ENCODE measurements around the gene CHODL. TPM values are rescaled to one million over a fixed set of nuclear protein-coding genes. Genes with fewer than 3 reads are reported as not detected.

CHODL gene
- total RNA-seq, 3 donors from 2014 or later = 0.32 to 1.0 (median 0.66) TPM

DNA sequence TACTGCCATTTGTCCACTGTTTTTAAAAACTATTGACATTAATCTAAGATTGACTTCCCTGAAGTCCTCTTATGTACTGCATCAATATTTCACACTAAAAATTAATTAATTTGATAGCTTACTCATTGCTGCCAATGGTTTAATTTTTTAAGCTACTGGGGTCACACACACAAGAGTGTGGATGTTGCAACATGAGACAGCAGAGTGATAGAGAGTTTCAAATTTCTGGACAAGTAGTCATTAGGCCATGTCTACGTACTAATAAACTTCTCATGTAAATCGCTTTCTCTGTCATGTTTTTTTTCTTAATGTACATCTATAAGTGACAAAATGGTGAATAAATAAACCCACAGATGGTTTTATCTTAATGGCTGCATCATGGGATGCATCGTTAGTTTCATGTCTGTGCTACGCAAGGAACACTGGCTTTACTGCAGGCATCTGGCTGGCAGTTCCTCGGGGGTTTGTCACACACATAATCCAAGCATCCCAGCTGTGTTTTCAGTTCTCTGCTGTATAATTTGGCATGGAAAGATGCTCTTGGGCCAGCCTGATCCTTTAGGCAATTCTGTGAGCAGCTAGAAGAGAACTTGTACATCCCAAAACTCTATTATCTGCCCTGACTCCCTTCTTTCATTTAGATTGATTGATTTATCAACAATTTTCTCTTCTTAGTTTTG, 16.4 kb upstream of the CHODL start:
- Histone ChIP-seq H3K4me3 (no peak overlapping the region), H3K9me3 (peaks cover 0 to under 1% of the 10 kb centered on the region in 2 donors), H3K27ac (no peak overlapping the region), H3K36me3 (no peaks in the 10 kb centered on the region), H3K4me1 (no peaks in the 10 kb centered on the region), H3K27me3 (no peaks in the 10 kb centered on the region)
- intact Hi-C loops (cut with DNase I; ENCODE audit: low total_unique reads) = no loop called here
- DNase-seq (ENCODE audit: low spot score in 2 of 2) = no peak
- TF ChIP-seq, protein P1, sequence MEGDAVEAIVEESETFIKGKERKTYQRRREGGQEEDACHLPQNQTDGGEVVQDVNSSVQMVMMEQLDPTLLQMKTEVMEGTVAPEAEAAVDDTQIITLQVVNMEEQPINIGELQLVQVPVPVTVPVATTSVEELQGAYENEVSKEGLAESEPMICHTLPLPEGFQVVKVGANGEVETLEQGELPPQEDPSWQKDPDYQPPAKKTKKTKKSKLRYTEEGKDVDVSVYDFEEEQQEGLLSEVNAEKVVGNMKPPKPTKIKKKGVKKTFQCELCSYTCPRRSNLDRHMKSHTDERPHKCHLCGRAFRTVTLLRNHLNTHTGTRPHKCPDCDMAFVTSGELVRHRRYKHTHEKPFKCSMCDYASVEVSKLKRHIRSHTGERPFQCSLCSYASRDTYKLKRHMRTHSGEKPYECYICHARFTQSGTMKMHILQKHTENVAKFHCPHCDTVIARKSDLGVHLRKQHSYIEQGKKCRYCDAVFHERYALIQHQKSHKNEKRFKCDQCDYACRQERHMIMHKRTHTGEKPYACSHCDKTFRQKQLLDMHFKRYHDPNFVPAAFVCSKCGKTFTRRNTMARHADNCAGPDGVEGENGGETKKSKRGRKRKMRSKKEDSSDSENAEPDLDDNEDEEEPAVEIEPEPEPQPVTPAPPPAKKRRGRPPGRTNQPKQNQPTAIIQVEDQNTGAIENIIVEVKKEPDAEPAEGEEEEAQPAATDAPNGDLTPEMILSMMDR (IDR thresholded peaks at IDR 0.05) = no peak
- TF ChIP-seq POLR2A (IDR thresholded peaks at IDR 0.05) = no peak
- no peak for TF ChIP-seq POLR2AphosphoS5 (IDR thresholded peaks at IDR 0.05)

- H3K27me3 ChIP-seq = no peaks in the 10 kb centered on the region
- H3K4me3 ChIP-seq = no peak overlapping the region
- intact Hi-C loops (cut with DNase I; ENCODE audit: low total_unique reads) = no loop called here
- TF ChIP-seq POLR2A (IDR thresholded peaks at IDR 0.05) (no peak), POLR2AphosphoS5 (IDR thresholded peaks at IDR 0.05) (no peak)
- TF ChIP-seq, protein P1 (IDR thresholded peaks at IDR 0.05) = no peak
- H3K27ac ChIP-seq = no peak overlapping the region
- no peaks in the 10 kb centered on the region for H3K9me3 ChIP-seq
- H3K4me1 ChIP-seq = no peaks in the 10 kb centered on the region
- DNase-seq (ENCODE audit: low spot score in 2 of 2) = no peak
- no peaks in the 10 kb centered on the region for H3K36me3 ChIP-seq
Observed at GRCh38 chr21:18235545-18235944, 9.1 kb upstream of the CHODL start.

DNA sequence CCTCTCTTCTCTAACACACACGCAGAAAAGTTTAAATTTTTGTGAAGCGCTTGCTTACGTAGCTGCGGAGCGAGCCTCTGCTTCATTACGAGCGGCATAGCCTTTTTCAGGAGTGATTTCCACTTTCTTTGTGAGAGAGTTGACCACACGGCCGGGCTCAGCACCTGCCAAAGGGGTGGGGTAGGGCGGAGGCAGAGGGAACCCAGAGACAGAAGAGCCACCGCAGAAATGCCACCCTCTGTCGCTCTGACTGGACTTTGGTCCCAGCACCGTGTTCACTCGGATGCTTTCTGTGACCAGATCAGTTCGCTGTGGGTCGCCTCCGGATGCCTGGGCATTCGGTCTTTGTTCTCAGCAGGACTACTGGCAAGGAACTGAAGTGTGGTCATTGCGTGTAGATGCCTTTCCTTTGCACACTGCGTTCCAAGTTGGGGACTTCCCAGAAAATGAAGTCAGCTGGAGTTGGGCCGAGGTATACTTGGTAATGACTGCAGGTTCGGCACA, 883 bp downstream of the CHODL start:
- peak overlapping the region; percentile 25 to 63 (median 44) for H3K4me3 ChIP-seq
- H3K27me3 ChIP-seq = peaks cover 0 to 25% of the 10 kb centered on the region in 2 donors
- no peak for DNase-seq (ENCODE audit: low spot score in 2 of 2)
- no peak overlapping the region for H3K27ac ChIP-seq
- no peaks in the 10 kb centered on the region for H3K4me1 ChIP-seq
- no peaks in the 10 kb centered on the region for H3K9me3 ChIP-seq
- H3K36me3 ChIP-seq = no peaks in the 10 kb centered on the region
- TF ChIP-seq, protein P1 (IDR thresholded peaks at IDR 0.05) = no peak
- TF ChIP-seq POLR2A (IDR thresholded peaks at IDR 0.05) (no peak), POLR2AphosphoS5 (IDR thresholded peaks at IDR 0.05) (no peak)
- intact Hi-C loops (cut with DNase I; ENCODE audit: low total_unique reads) = no loop called here

GRCh38 chr21:18248171-18248570, 3.5 kb downstream of the CHODL start:
- H3K9me3 ChIP-seq = no peaks in the 10 kb centered on the region
- no peak for TF ChIP-seq POLR2AphosphoS5 (IDR thresholded peaks at IDR 0.05)
- no peak for TF ChIP-seq POLR2A (IDR thresholded peaks at IDR 0.05)
- TF ChIP-seq, protein P1 (IDR thresholded peaks at IDR 0.05) = no peak
- H3K36me3 ChIP-seq = no peaks in the 10 kb centered on the region
- no peaks in the 10 kb centered on the region for H3K4me1 ChIP-seq
- no peak for DNase-seq (ENCODE audit: low spot score in 2 of 2)
- intact Hi-C loops (cut with DNase I; ENCODE audit: low total_unique reads) = no loop called here
- no peak overlapping the region for H3K4me3 ChIP-seq
- peaks cover 0 to 20% of the 10 kb centered on the region in 2 donors for H3K27me3 ChIP-seq
- no peak overlapping the region for H3K27ac ChIP-seq

- intact Hi-C loops (cut with DNase I; ENCODE audit: low total_unique reads) = no loop called here
- Histone ChIP-seq H3K27me3 (peaks cover 0 to 10% of the 10 kb centered on the region in 2 donors), H3K36me3 (no peaks in the 10 kb centered on the region), H3K27ac (no peak overlapping the region), H3K4me1 (no peaks in the 10 kb centered on the region), H3K4me3 (no peak overlapping the region), H3K9me3 (no peaks in the 10 kb centered on the region)
- TF ChIP-seq, protein P1 (IDR thresholded peaks at IDR 0.05) = no peak
- no peak for TF ChIP-seq POLR2AphosphoS5 (IDR thresholded peaks at IDR 0.05)
- TF ChIP-seq POLR2A (IDR thresholded peaks at IDR 0.05) = no peak
- no peak for DNase-seq (ENCODE audit: low spot score in 2 of 2)
Observed at GRCh38 chr21:18249672-18250071, 5.0 kb downstream of the CHODL start.
